ENCODE measurements around the gene SNTB2. TPM values are rescaled to one million over a fixed set of nuclear protein-coding genes. Genes with fewer than 3 reads are reported as not detected.
A peak's percentile ranks its signal among the peaks of the same experiment; 100 is the strongest.

SNTB2 gene
- total and polyA plus RNA-seq, 9 of the 15 experiments (the other 6 are each of a cell fraction or from before 2014, with no cell fraction given) = 1.2 to 13.7 (median 5.7) TPM

- TF ChIP-seq ZNF512 (tag; IDR thresholded peaks at IDR 0.05) (no peak), BCL6 (CRISPR knock-in tag; IDR thresholded peaks at IDR 0.05) (no peak), HCFC1 (IDR thresholded peaks at IDR 0.05; ENCODE audit: low read depth, low read length) (peak; percentile 89), GTF2F1 (IDR thresholded peaks at IDR 0.05; ENCODE audit: low read depth, low read length) (no peak), MBD2 (IDR thresholded peaks at IDR 0.05; ENCODE audit: borderline replicate concordance, low read depth) (peak; percentile 92), TCF7L2 (IDR thresholded peaks at IDR 0.05; ENCODE audit: low read depth, low read length) (no peak), CBFB (CRISPR knock-in tag; IDR thresholded peaks at IDR 0.05) (peak; percentile 22; the same call in 1 of the 2 replicates), MCM2 (IDR thresholded peaks at IDR 0.05; ENCODE audit: low read depth) (no peak), ZBTB12 (CRISPR knock-in tag; IDR thresholded peaks at IDR 0.05) (peak; percentile 53; the same call in 1 of the 2 replicates), MCM7 (IDR thresholded peaks at IDR 0.05) (no peak), REST (IDR thresholded peaks at IDR 0.05; ENCODE audit: borderline replicate concordance) (no peak; the same call in 1 of the 2 replicates), REST (CRISPR knock-in tag; IDR thresholded peaks at IDR 0.05; ENCODE audit: low read depth) (0 out of 2 replicates have a peak, but pooled peaks have one; percentile 14), ESRRB (CRISPR knock-in tag; IDR thresholded peaks at IDR 0.05; ENCODE audit: borderline replicate concordance) (no peak), CBFA2T2 (conservative IDR thresholded peaks at IDR 0.05) (no peak), THRB (CRISPR knock-in tag; conservative IDR thresholded peaks at IDR 0.05) (no peak)
Observed at GRCh38 chr16:69339289-69340094, 152.5 kb downstream of the SNTB2 start, which contains the start of the genes COG8 and NIP7 (continued).

Data from K562 (cell line).